Neural cell (in vitro differentiated cells): ENCODE results near the gene P3H2. TPM values are rescaled to one million over a fixed set of nuclear protein-coding genes. Genes with fewer than 3 reads are reported as not detected.

ENCODE experiments used
- H2AFZ ChIP-seq: fragments of 200-600, 300-800 bp; sonication (generic), shearing (Covaris generic); 2 replicates; pipeline ENCODE4 v1.6.0; 2014; ENCODE audit warnings: low read depth, mild to moderate bottlenecking, antibody characterized with exemption, low read length, moderate library complexity
- H3F3A ChIP-seq: fragments of 200-600 bp; shearing (Covaris generic); 2 replicates; pipeline ENCODE4 v1.6.1; 2016; ENCODE audit warnings: mild to moderate bottlenecking, moderate library complexity, mixed read lengths, antibody characterized with exemption, low read length; ENCODE audit not compliant: insufficient read depth, poor library complexity, severe bottlenecking
- H3K27ac ChIP-seq: fragments of 200-600, 300-800 bp; sonication (generic), shearing (Covaris generic); 2 replicates; pipeline ENCODE4 v1.5.1; 2014; ENCODE audit warnings: mild to moderate bottlenecking, low read length, moderate library complexity
- H3K27me3 ChIP-seq: fragments of 300-800, 200-600 bp; sonication (generic), shearing (Covaris generic); 2 replicates; pipeline ENCODE4 v1.6.0; 2014; ENCODE audit warnings: mild to moderate bottlenecking, low read depth, low read length, moderate library complexity; ENCODE audit not compliant: insufficient read depth
- H3K36me3 ChIP-seq: fragments of 300-800, 200-600 bp; sonication (generic), shearing (Covaris generic); 2 replicates; pipeline ENCODE4 v1.5.1; 2014; ENCODE audit warnings: mild to moderate bottlenecking, antibody characterized with exemption, low read length, moderate library complexity; ENCODE audit not compliant: insufficient read depth
- H3K4me2 ChIP-seq: fragments of 300-800, 200-600 bp; sonication (generic), shearing (Covaris generic); 2 replicates; pipeline ENCODE4 v1.6.0; 2014; ENCODE audit warnings: mild to moderate bottlenecking, low read length
- H3K4me3 ChIP-seq: fragments of 300-800, 200-600 bp; sonication (generic), shearing (Covaris generic); 2 replicates; pipeline ENCODE4 v1.5.1; 2014; ENCODE audit warnings: mild to moderate bottlenecking, low read length, moderate library complexity
- H3K79me2 ChIP-seq: fragments of 200-600 bp; shearing (Covaris generic); replicated peaks from 2 replicates; pipeline ENCODE4 v1.6.0; 2014; ENCODE audit warnings: mild to moderate bottlenecking, low read length, moderate library complexity; ENCODE audit not compliant: insufficient read depth
- H3K9ac ChIP-seq: fragments of 300-800, 200-600 bp; sonication (generic), shearing (Covaris generic); 2 replicates; pipeline ENCODE4 v1.6.1; 2016; ENCODE audit warnings: mild to moderate bottlenecking, low read length, mixed read lengths
- H3K9me2 ChIP-seq: fragments of 200-600 bp; shearing (Covaris generic); 2 replicates; pipeline ENCODE4 v1.6.1; 2016; ENCODE audit warnings: mild to moderate bottlenecking, low read length, mixed read lengths; ENCODE audit not compliant: insufficient read depth
- H3K9me3 ChIP-seq: fragments of 200-600, 300-800 bp; sonication (generic), shearing (Covaris generic); 2 replicates; pipeline ENCODE4 v1.6.1; 2016; ENCODE audit warnings: mild to moderate bottlenecking, mixed run types, low read length, moderate library complexity, mixed read lengths
- H4K20me1 ChIP-seq: fragments of 200-600 bp; shearing (Covaris generic); 2 replicates; pipeline ENCODE4 v1.6.1; 2016; ENCODE audit warnings: mild to moderate bottlenecking, mixed run types; ENCODE audit not compliant: insufficient read depth
- CTCF ChIP-seq: fragments of 450-650 bp; IDR thresholded peaks from 2 replicates; pipeline ENCODE4 v1.5.1; 2014; ENCODE audit warnings: antibody characterized with exemption, mild to moderate bottlenecking, moderate library complexity; ENCODE audit not compliant: poor library complexity, severe bottlenecking
- EP300 ChIP-seq: fragments of 450-650 bp; conservative IDR thresholded peaks from 2 replicates; pipeline ENCODE4 v1.6.1; 2014; ENCODE audit warnings: antibody characterized with exemption, mild to moderate bottlenecking, moderate library complexity; ENCODE audit not compliant: poor library complexity, severe bottlenecking
- EZH2 ChIP-seq: fragments of 200-600, 300-800 bp; shearing (Covaris generic), sonication (generic); IDR thresholded peaks from 2 replicates; pipeline ENCODE4 v1.6.1; 2014; ENCODE audit warnings: antibody characterized with exemption, low read length, borderline replicate concordance, mild to moderate bottlenecking; ENCODE audit not compliant: insufficient read depth, poor library complexity, severe bottlenecking
- MXI1 ChIP-seq: fragments of 450-650 bp; conservative IDR thresholded peaks from 2 replicates; pipeline ENCODE4 v1.6.1; 2014; ENCODE audit warnings: antibody characterized with exemption, mild to moderate bottlenecking; ENCODE audit not compliant: poor library complexity, severe bottlenecking
- POLR2AphosphoS5 ChIP-seq: IDR thresholded peaks from 2 replicates; pipeline ENCODE4 v1.6.1; 2012
- RAD21 ChIP-seq: fragments of 450-650 bp; conservative IDR thresholded peaks from 2 replicates; pipeline ENCODE4 v1.6.1; 2014; ENCODE audit warnings: antibody characterized with exemption, mild to moderate bottlenecking, moderate library complexity
- REST ChIP-seq: IDR thresholded peaks from 2 replicates; pipeline ENCODE4 v1.6.1; 2012; ENCODE audit warnings: borderline replicate concordance
- SMC3 ChIP-seq: fragments of 450-650 bp; conservative IDR thresholded peaks from 2 replicates; pipeline ENCODE4 v1.6.1; 2014; ENCODE audit warnings: antibody characterized with exemption, mild to moderate bottlenecking, moderate library complexity; ENCODE audit not compliant: poor library complexity
- TAF1 ChIP-seq: IDR thresholded peaks from 2 replicates; pipeline ENCODE4 v1.6.1; 2012; ENCODE audit warnings: low read depth
- polyA plus RNA-seq: library from polyadenylated mRNA; depleted of rRNA; stranded (reverse); fragments of >200 nt; gene quantifications from 2 replicates; pipeline ENCODE4 v1.2.3, GENCODE V29; 2014

The P3H2 gene
- polyA plus RNA-seq, 1 donor from 2014 or later: 0.68 TPM

DNA sequence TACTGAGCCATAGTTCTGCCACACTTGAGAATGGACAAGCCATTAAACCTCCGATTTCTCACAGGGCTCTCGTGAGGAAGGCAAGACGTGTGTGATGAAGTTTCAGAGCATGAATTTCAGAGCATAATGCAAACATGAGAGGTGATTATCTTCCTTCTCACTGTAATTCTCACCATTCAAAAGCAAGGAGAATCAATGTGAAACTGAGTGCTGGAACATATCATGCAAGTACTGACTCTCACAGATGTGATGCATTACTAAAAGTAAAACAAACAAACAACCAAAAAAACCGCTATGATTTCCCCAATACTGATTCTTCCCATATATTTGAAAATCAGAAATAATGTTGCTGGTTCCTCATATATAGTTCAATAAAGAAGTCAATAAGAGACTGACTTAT lies 23.7 kb downstream of the P3H2 start:
- Histone ChIP-seq H3K79me2 (no peaks in the 10 kb centered on the region), H3K4me2 (no peak overlapping the region), H2AFZ (no peak overlapping the region)

GRCh38 chr3:190096345-190096744 lies 24.4 kb downstream of the P3H2 start:
- TF ChIP-seq EP300 (no peak), RAD21 (no peak), SMC3 (no peak), TAF1 (no peak), EZH2 (no peak), REST (no peak), MXI1 (no peak), POLR2AphosphoS5 (no peak), CTCF (no peak)

More for the DNA sequence above, 23.7 kb downstream of the P3H2 start:
- no peaks in the 10 kb centered on the region for H3F3A ChIP-seq
- H3K4me3 ChIP-seq: no peak overlapping the region
- no peaks in the 10 kb centered on the region for H4K20me1 ChIP-seq
- H3K27ac ChIP-seq: no peak overlapping the region
- TF ChIP-seq MXI1 (no peak), POLR2AphosphoS5 (no peak), SMC3 (no peak), EP300 (no peak), REST (no peak)
- H3K36me3 ChIP-seq: no peaks in the 10 kb centered on the region
- H3K9me2 ChIP-seq: no peaks in the 10 kb centered on the region
- no peaks in the 10 kb centered on the region for H3K27me3 ChIP-seq
- H3K9me3 ChIP-seq: no peaks in the 10 kb centered on the region
- no peak overlapping the region for H3K9ac ChIP-seq

More at GRCh38 chr3:190096345-190096744, 24.4 kb downstream of the P3H2 start:
- Histone ChIP-seq H4K20me1 (no peaks in the 10 kb centered on the region), H3K4me2 (no peak overlapping the region), H3K27me3 (no peaks in the 10 kb centered on the region), H2AFZ (no peak overlapping the region), H3K4me3 (no peak overlapping the region), H3K36me3 (no peaks in the 10 kb centered on the region), H3K79me2 (no peaks in the 10 kb centered on the region), H3K27ac (no peak overlapping the region), H3K9ac (no peak overlapping the region), H3K9me3 (no peaks in the 10 kb centered on the region), H3F3A (no peaks in the 10 kb centered on the region), H3K9me2 (no peaks in the 10 kb centered on the region)
